Memory B cell (primary cell): ENCODE data around the gene RADIL.

Experiments used
- ATAC-seq: fragments of 150-1000 bp; cut with Tn5 transposase; 2 replicates; pipeline ENCODE4 v1.10.0; 2021; ENCODE audit warnings: low read depth, mild to moderate bottlenecking, moderate library complexity
- DNase-seq, 2 donors: peaks; one replicate each; pipeline ENCODE4 v3.0.0; 2022; ENCODE audit warnings: low spot score in 2 of 2
- H3K27ac Mint-ChIP-seq: one replicate; pipeline ENCODE4 v1.8.0; 2022; ENCODE audit warnings: mild to moderate bottlenecking, moderate library complexity, mixed read lengths
- H3K27me3 Mint-ChIP-seq: one replicate; pipeline ENCODE4 v1.8.0; 2022; ENCODE audit warnings: mixed read lengths
- H3K36me3 Mint-ChIP-seq: one replicate; pipeline ENCODE4 v1.8.0; 2022; ENCODE audit warnings: mild to moderate bottlenecking, mixed read lengths
- H3K4me1 Mint-ChIP-seq: one replicate; pipeline ENCODE4 v1.8.0; 2022; ENCODE audit warnings: mixed read lengths
- H3K4me3 Mint-ChIP-seq: one replicate; pipeline ENCODE4 v1.8.0; 2022; ENCODE audit warnings: mild to moderate bottlenecking, moderate library complexity, mixed read lengths
- H3K9me3 Mint-ChIP-seq: one replicate; pipeline ENCODE4 v1.8.0; 2022; ENCODE audit warnings: mixed read lengths

The RADIL gene

DNA sequence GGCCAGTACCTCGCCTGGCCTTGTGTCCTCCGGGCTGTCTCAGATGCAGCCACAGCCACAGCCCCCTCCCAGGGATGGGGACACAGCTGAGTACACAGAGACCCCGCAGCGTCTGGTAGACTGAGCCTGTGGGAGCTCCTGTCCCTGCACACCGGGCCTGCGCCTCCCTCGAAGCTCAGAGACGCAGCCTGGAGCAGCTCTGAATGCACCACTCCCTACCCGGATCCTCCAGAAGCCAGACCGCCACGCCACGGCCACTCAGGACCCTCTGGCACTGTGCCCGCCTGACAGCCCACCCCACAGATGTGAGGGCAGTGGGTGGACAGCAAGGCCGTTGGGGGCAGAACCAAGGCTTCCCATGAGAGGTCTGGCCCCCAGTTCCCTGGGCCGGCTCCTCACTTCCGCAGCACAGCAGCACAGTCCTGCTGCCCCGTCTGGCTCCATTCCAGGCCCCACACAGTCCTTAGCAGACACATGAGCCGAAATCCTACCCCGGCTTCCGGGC is 62.5 kb downstream of the RADIL start:
- Mint-ChIP-seq H3K9me3 (no peaks in the 10 kb centered on the region), H3K4me1 (no peaks in the 10 kb centered on the region), H3K27ac (no peak overlapping the region), H3K36me3 (no peaks in the 10 kb centered on the region), H3K27me3 (peaks cover 13% of the 10 kb centered on the region), H3K4me3 (no peak overlapping the region)
- ATAC-seq, result no peak
- no peak for DNase-seq

DNA sequence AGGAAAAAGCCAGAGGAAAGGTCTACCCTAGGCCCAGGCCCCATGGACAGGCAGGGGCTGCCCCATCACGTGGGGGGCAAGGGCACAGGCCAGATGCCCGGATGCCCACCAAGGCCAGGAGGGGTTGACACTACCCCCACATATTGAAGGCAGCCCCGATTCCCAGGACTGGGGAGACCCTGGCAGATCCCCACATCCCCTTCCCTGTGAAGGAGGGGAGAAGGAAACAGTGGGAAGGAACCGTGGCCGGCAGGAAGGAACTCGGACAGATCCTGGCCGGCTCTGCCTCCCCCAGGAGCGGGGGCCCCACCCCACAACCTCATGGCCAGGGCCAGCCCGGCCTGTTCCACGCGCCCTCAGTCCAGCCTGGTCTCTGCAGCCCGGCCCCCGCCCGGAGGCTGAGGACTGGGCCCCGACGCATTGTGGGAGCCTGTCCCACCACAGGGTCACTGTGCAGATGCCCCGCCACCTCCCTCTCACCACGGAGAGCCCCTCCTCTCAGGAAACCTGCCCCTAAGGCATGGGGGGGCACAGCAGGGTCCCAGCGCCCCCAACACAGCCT is 63.0 kb downstream of the RADIL start:
- H3K36me3 Mint-ChIP-seq, result no peaks in the 10 kb centered on the region
- DNase-seq (no peak), ATAC-seq (no peak)
- H3K4me1 Mint-ChIP-seq, result no peaks in the 10 kb centered on the region
- H3K27ac Mint-ChIP-seq, result no peak overlapping the region
- H3K27me3 Mint-ChIP-seq, result peaks cover 13% of the 10 kb centered on the region
- no peaks in the 10 kb centered on the region for H3K9me3 Mint-ChIP-seq
- no peak overlapping the region for H3K4me3 Mint-ChIP-seq

DNA sequence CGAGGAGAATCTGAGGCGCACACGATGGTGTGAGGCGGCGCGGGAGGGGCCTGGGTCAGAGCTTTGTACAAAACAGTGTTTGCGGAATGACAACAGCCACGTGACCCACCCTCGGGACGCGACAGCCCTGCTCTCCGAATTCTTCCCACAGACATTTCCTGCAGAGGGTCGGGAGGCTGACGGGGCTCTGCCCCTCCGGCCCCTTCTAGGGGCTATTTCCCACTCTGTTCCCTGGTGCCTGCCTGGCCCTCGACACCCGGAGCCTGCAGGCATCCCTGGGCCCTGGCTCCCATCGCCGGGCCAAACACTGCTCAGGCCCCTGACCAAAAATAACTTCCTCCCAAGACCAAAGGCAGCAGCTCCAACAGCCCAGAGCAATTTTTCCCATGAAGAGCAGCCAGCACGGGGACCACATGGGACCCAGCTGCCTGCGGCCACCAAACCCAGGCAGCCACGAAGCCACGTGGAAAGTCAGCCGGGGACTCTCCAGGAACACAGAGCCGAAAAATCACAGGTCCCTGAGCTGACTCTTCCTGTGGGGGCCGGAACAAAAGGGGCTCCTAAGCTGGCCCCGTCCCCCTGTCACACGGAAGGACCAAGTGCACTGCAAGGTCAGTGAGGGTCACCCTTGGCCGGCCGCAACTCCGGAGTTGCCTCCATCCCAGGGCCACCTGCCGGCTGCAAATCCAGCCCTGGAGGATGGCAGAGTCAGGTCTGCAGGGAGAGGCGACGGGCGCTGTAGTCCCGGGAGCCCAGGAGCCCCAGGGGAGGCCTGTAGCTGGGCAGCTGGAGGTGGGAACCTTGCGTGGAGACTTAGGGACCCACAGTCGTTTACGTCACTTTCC is 63.7 kb downstream of the RADIL start:
- H3K9me3 Mint-ChIP-seq, result no peaks in the 10 kb centered on the region
- no peak overlapping the region for H3K27ac Mint-ChIP-seq
- H3K27me3 Mint-ChIP-seq, result peaks cover 10% of the 10 kb centered on the region
- no peaks in the 10 kb centered on the region for H3K36me3 Mint-ChIP-seq
- no peak for ATAC-seq
- H3K4me1 Mint-ChIP-seq, result no peaks in the 10 kb centered on the region
- DNase-seq, result no peak
- H3K4me3 Mint-ChIP-seq, result no peak overlapping the region

DNA sequence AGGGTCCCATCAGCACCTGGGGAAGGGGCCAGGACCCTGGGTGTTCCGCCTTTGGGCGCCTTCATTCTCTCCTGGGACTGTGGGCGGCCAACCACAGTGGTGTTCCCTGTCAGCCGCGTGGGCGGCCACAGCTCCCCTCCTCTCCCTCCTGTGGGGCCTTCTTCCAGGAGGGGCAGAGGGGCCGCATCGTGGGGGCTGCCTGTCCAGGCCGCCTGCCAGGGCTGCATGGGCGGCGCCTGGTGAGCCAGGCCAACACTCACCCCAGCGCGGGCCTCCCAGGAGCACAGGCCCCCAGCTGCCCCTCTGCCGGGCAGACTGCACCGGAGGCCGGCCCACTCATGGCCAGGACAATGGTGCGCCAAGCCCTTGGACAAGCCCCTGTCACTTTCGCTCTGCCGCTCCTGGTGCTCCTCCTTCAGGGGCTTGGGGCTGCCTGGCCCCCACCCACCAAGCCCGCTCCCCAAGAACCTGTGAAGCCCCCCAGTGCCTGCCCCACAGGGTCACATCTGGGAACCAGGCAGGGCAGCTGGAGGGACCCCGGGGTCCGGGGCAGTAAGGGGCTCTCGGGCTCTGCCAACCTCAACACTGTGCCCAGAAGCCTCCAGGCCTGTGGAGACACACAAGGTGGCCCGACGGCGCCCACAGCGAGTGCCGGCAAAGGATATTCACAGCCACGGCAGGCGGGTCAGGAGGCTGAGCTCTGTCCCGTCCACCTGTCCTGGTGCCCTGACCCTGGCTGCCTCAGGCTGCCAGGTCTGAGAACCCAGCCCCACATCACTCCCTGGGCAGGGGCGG is 65.3 kb downstream of the RADIL start:
- no peak for ATAC-seq
- H3K27ac Mint-ChIP-seq, result no peak overlapping the region

DNA sequence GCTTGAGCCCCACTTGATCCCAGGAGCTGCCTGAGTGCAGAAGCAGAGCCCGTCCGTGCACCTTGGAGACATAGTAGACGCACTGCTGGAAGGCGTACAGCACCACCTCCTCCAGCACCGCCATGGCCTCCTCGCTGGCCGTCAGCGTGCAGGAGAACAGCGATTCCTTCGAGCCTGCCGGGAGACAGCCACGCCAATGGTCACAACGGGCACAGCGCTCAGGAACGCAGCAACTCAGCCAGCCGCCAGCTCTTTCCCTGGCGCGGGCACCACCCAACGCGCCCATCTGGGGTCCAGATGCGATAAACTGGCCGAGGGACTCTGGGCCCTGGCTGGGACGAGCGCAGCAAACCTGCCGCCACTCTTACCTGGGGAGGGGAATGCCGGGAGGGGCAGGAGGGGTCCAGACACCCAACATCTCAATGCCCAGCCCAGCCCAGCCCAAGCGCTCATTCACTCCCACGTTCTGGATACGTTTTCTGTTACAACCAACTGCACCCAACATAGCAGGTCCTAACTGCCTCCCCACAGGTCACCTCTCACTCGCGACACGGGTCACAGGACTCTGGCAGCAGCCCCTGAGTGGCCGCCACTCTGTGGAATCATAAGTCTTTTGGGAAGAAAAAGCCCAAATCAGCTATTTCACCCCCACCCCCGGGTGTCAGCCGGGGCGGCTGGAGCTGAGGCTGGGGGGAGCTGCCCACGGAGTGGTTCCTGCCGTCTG is 66.2 kb downstream of the RADIL start:
- H3K27ac Mint-ChIP-seq, result no peak overlapping the region
- peaks cover 3% of the 10 kb centered on the region for H3K9me3 Mint-ChIP-seq
- no peak for ATAC-seq

More for the DNA sequence above, 65.3 kb downstream of the RADIL start:
- H3K27me3 Mint-ChIP-seq, result peaks cover 18% of the 10 kb centered on the region
- no peaks in the 10 kb centered on the region for H3K36me3 Mint-ChIP-seq
- H3K4me1 Mint-ChIP-seq, result no peaks in the 10 kb centered on the region
- H3K4me3 Mint-ChIP-seq, result no peak overlapping the region
- no peaks in the 10 kb centered on the region for H3K9me3 Mint-ChIP-seq
- no peak for DNase-seq

DNA sequence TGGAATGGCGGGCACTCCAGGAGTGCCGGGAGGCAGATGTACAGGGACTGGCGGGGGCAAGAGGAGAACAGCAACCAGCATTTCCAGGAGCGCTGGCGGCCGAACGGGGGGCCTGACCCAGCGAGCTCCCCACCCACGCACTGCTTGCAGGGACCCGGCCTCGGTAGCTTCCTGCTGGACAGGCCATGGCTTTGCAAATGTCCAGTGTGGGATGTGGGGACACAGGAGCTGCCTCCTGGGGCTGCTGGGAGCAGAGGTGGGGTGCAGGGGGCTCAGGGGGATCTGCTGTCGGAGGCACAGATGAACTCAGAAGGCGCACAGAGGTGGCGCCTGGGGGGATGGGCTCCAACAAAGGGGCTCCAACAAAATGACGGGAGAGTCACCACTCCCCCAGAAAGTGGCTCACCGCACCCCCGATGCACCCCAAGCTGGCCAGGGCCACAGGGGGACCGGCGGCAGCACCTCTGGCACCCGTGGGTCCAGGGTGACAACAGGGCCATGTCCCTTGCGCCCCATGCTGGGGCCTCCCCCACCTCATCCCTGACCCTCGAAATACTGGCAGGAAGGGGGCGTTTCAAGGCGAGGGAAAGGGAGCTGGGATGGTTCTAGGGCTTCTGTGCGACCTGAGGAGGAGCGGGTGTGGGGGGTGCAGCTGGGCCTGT is 67.0 kb downstream of the RADIL start:
- no peak for DNase-seq
- Mint-ChIP-seq H3K9me3 (peaks cover 3% of the 10 kb centered on the region), H3K36me3 (peaks cover 2% of the 10 kb centered on the region), H3K27me3 (peaks cover 15% of the 10 kb centered on the region), H3K27ac (no peak overlapping the region), H3K4me1 (no peaks in the 10 kb centered on the region), H3K4me3 (no peak overlapping the region)
- no peak for ATAC-seq

More for the DNA sequence above, 66.2 kb downstream of the RADIL start:
- H3K4me1 Mint-ChIP-seq, result no peaks in the 10 kb centered on the region
- H3K4me3 Mint-ChIP-seq, result no peak overlapping the region
- peaks cover 17% of the 10 kb centered on the region for H3K27me3 Mint-ChIP-seq
- H3K36me3 Mint-ChIP-seq, result peaks cover 2% of the 10 kb centered on the region
- no peak for DNase-seq

DNA sequence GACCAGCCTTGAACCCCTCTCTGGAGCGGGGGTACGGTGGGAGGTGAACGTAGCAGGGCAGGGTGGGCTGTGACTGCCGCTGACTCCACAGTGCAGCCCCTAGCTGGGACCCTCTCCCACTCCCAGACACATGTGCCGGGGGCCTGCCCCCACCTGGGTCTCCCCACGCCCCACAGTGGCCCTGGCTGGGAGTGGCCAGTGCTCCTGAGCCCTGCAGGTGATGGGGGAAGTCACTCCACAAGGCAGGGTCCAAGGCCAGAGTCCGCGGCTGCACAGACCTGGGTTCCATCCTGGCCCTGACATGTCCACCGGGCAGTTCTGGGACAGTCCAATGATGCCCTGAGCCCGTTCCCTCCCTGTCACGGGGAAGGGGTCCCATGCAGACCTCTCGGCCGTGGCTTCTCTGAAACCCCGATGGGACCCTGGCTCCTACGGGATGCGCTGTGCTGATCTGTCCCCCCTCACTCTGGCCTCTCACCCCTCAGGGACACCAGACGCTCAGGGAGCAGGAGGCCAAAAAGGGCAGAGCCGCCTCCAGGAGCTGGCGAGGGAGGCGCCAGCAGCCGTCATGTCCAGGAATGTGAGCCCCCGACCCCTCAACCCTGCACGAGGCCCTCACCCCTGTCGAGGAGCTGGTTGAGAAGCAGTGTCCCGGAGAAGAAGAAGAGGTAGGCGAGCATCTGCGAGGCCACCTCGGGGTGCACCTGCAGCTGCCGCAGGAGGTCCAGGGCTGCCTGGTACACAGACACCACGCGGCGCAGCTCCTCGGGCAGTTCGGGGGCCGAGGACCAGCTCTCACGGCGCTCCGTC is 67.7 kb downstream of the RADIL start:
- H3K36me3 Mint-ChIP-seq, result peaks cover 2% of the 10 kb centered on the region
- peaks cover 3% of the 10 kb centered on the region for H3K9me3 Mint-ChIP-seq
- peaks cover 15% of the 10 kb centered on the region for H3K27me3 Mint-ChIP-seq
- DNase-seq (no peak), ATAC-seq (no peak)
- no peak overlapping the region for H3K4me3 Mint-ChIP-seq
- H3K27ac Mint-ChIP-seq, result no peak overlapping the region
- no peaks in the 10 kb centered on the region for H3K4me1 Mint-ChIP-seq

DNA sequence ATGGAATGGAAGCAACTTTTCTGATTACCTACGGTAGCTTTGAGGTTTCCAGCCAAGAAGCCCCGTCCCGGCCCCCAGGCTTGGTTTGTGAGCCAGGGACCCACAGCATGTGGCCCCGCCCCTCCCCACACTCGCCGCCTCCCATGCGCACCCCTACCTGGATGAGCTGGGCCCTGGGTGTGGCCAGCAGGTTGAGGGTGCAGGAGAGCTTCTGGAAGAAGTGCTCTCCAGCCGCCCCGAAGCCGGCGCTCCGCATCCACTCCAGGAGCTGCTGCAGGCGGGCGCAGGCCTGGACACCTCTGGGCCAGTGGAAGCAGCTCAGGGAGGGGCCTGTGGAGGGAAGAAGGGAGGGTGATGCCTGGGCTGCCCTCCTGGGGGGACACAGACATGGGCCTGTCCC is 68.4 kb downstream of the RADIL start:
- peaks cover 3% of the 10 kb centered on the region for H3K9me3 Mint-ChIP-seq
- H3K36me3 Mint-ChIP-seq, result peaks cover 2% of the 10 kb centered on the region
- H3K27ac Mint-ChIP-seq, result no peak overlapping the region
- H3K4me1 Mint-ChIP-seq, result no peaks in the 10 kb centered on the region
- peaks cover 19% of the 10 kb centered on the region for H3K27me3 Mint-ChIP-seq
- ATAC-seq (no peak), DNase-seq (no peak)
- H3K4me3 Mint-ChIP-seq, result no peak overlapping the region

DNA sequence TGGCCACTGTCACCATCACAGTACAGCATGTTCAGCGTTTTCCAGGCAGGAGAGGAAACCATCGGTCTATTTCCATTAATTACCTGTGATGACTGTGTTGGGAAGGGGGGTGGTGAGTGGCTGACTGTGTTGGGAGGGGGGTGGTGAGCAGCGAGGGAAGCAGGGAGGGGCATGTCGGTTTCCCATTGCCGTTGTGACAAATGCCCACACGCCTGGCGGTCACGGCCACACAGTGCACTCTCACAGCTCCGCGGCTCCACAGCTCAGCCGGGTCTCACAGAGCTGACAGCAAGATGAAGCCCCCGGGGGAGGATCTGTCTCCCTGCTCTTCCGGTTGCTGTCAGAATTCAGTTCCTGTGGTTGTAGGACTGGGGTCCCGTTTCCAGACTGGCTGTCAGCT is 69.1 kb downstream of the RADIL start:
- DNase-seq (no peak), ATAC-seq (no peak)
- peaks cover 2% of the 10 kb centered on the region for H3K36me3 Mint-ChIP-seq
- no peak overlapping the region for H3K27ac Mint-ChIP-seq
- H3K27me3 Mint-ChIP-seq, result peaks cover 19% of the 10 kb centered on the region
- no peak overlapping the region for H3K4me3 Mint-ChIP-seq
- H3K4me1 Mint-ChIP-seq, result no peaks in the 10 kb centered on the region
- peaks cover 3% of the 10 kb centered on the region for H3K9me3 Mint-ChIP-seq

DNA sequence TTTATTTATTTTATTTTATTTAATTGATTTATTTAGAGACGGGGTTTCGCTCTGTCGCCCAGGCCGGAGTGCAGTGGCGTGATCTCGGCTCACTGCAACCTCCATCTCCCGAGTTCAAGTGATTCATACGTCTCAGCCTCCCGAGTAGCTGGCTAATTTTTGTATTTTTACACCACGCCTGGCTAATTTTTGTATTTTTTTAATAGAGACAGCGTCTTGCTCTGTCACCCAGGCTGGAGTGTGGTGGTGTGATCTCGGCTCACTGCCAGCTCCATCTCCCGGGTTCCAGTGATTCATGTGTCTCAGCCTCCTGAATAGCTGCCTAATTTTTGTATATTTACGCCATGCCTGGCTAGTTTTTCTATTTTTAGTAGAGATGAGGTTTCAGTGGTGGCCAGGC is 73.8 kb downstream of the RADIL start:
- Mint-ChIP-seq H3K4me1 (peaks cover 8% of the 10 kb centered on the region), H3K4me3 (peak overlapping the region; percentile 46), H3K9me3 (peaks cover 3% of the 10 kb centered on the region), H3K27ac (no peak overlapping the region), H3K27me3 (peaks cover 30% of the 10 kb centered on the region), H3K36me3 (peaks cover 2% of the 10 kb centered on the region)
- DNase-seq, result no peak
- ATAC-seq, result no peak

DNA sequence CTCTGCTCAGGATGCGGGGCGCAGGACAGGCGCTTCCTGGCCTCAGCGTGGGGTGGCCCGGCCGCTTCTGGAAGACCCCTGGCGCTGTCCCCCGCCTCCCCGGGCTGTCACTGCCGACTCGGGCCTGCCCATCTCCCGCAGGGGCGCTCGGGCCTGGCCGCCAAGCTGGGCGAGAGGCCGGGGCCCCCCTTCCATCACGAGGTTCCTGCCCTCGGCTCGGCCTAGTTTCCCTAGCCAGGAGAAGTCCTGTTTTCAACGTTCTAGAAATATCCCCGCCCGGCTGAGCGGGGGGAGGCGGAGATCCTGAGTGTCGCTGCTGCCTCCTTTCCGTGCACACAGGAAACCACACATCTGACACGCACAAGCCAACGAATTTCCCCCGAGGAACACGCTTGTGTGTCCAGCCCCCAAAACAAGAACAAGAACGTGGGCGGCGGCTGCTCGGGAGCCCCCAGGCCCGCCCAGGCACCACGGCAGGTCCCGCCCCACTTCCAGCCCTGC is 74.4 kb downstream of the RADIL start:
- Mint-ChIP-seq H3K4me3 (peak overlapping the region; percentile 80), H3K4me1 (peaks cover 8% of the 10 kb centered on the region), H3K9me3 (peaks cover 3% of the 10 kb centered on the region), H3K27ac (no peak overlapping the region), H3K27me3 (peaks cover 27% of the 10 kb centered on the region), H3K36me3 (peaks cover 2% of the 10 kb centered on the region)
- DNase-seq, result no peak
- ATAC-seq, result peak; percentile 56

DNA sequence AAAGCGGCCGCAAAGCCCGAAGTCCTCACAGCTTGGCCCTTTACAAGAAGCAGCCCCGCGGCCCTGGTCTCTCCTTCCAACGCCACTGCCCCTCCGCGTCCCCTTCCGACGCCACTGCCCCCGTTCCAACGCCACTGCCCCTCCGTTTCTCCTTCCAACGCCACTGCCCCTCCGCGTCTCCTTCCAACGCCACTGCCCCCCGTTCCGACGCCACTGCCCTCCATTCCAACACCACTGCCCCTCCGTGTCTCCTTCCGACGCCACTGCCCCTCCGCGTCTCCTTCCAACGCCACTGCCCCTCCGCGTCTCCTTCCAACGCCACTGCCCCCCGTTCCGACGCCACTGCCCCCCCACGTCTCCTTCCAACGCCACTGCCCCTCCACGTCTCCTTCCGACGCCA is 75.0 kb downstream of the RADIL start:
- H3K9me3 Mint-ChIP-seq, result peaks cover 3% of the 10 kb centered on the region
- no peak overlapping the region for H3K27ac Mint-ChIP-seq
- ATAC-seq (no peak), DNase-seq (no peak)
- H3K4me1 Mint-ChIP-seq, result peaks cover 8% of the 10 kb centered on the region
- H3K27me3 Mint-ChIP-seq, result peaks cover 23% of the 10 kb centered on the region
- H3K4me3 Mint-ChIP-seq, result peak overlapping the region; percentile 41
- H3K36me3 Mint-ChIP-seq, result peaks cover 2% of the 10 kb centered on the region
